ENCODE results near the gene TUBB2B. TPM values are rescaled to one million over a fixed set of nuclear protein-coding genes. Genes with fewer than 3 reads are reported as not detected.

TUBB2B gene
- total and polyA plus RNA-seq, 4 donors: 0.22 to 4.6 (median 3.2) TPM

DNA sequence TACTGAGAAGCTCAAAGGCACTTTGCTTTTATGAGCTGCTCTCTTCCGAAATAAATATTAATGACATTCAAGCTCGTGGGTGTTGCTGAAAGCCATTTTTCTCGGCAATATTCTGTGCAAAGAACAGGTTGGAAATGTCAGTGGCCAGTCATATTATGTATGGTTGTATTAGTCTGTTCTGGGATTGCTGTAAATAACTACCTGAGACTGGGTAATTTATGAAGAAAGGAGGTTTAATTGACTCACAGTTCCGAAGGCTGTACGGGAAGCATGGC is 32.1 kb downstream of the TUBB2B start (continued):
- no peak for TF ChIP-seq HNF4G (IDR thresholded peaks at IDR 0.05)
- TF ChIP-seq EGR1 (IDR thresholded peaks at IDR 0.05; ENCODE audit: low read depth in 2 of 2): no peak
- TF ChIP-seq, protein P1, sequence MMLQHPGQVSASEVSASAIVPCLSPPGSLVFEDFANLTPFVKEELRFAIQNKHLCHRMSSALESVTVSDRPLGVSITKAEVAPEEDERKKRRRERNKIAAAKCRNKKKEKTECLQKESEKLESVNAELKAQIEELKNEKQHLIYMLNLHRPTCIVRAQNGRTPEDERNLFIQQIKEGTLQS (IDR thresholded peaks at IDR 0.05): no peak
- no peak for TF ChIP-seq FOXA1 (IDR thresholded peaks at IDR 0.05)

DNA sequence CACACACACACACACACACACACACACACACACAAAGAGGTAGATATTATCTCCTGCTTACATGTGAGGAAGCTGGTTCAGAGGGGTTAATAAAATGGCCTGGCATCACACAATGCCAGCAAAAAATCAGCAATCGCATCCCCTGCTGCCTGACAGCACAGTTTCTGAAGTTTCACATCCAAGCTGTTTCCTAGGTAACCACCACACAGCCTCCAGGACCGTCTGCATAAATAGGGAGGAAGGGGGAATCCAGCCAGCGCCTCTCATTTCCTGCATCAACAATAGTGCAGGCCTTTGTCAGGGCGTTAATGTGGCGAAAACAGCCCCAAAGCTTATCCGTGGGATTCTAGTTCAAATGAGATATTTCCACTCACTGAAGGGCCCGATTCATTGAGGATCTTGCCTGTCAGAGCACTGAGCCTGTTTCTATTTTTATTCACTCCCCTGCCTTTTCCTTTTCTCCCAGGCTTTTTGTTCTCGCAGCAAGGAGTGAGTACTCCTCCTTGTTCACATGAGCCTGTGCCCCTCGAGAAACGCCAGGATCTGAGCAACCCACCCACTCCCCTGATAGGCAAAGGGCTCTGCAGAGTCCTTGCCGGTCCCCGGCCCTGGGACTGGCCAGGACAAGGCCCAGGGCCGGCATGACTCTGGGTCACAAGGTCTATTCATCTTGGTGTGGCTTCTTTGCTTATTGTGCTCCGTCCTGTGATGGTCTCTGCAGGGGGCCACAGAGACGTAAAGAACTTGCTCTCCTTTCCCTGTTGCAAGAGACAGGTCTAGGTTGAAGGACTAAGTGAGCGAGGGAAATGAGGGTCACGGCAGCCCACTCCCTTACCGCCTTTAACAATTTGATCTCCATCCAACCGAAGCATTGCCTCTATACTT is 32.7 kb downstream of the TUBB2B start:
- peaks cover 0 to 2% (median 0%) of the 10 kb centered on the region in 4 donors for H3K27me3 ChIP-seq (ENCODE audit: control insufficient read depth in 4 of 4, insufficient read depth in 4 of 4, low read length in 3 of 4)
- H3K27ac ChIP-seq (ENCODE audit: low read depth in 1 of 2, low read length in 2 of 2): no peak overlapping the region
- H3K9me3 ChIP-seq (ENCODE audit: control insufficient read depth in 4 of 4, low read length in 3 of 4): no peaks in the 10 kb centered on the region
- TF ChIP-seq GABPA (IDR thresholded peaks at IDR 0.05 in 1 of 2, conservative IDR thresholded peaks at IDR 0.05 in 1 of 2) (no peak), HNF4A (conservative IDR thresholded peaks at IDR 0.05) (no peak), RXRA (IDR thresholded peaks at IDR 0.05) (no peak), YY1 (IDR thresholded peaks at IDR 0.05) (no peak)
- TF ChIP-seq, protein P2, sequence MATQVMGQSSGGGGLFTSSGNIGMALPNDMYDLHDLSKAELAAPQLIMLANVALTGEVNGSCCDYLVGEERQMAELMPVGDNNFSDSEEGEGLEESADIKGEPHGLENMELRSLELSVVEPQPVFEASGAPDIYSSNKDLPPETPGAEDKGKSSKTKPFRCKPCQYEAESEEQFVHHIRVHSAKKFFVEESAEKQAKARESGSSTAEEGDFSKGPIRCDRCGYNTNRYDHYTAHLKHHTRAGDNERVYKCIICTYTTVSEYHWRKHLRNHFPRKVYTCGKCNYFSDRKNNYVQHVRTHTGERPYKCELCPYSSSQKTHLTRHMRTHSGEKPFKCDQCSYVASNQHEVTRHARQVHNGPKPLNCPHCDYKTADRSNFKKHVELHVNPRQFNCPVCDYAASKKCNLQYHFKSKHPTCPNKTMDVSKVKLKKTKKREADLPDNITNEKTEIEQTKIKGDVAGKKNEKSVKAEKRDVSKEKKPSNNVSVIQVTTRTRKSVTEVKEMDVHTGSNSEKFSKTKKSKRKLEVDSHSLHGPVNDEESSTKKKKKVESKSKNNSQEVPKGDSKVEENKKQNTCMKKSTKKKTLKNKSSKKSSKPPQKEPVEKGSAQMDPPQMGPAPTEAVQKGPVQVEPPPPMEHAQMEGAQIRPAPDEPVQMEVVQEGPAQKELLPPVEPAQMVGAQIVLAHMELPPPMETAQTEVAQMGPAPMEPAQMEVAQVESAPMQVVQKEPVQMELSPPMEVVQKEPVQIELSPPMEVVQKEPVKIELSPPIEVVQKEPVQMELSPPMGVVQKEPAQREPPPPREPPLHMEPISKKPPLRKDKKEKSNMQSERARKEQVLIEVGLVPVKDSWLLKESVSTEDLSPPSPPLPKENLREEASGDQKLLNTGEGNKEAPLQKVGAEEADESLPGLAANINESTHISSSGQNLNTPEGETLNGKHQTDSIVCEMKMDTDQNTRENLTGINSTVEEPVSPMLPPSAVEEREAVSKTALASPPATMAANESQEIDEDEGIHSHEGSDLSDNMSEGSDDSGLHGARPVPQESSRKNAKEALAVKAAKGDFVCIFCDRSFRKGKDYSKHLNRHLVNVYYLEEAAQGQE (IDR thresholded peaks at IDR 0.05): no peak
- TF ChIP-seq, protein P1 (IDR thresholded peaks at IDR 0.05): no peak
- DNase-seq (ENCODE audit: low spot score): no peak
- no peak overlapping the region for H3K4me3 ChIP-seq (ENCODE audit: low read depth in 1 of 3, low read length in 3 of 3)
- WGBS: 80% methylated on average over 19 of the region's 19 CpGs
- H3K36me3 ChIP-seq (ENCODE audit: control insufficient read depth in 4 of 4, insufficient read depth in 3 of 4, low read depth in 1 of 4, low read length in 3 of 4): no peaks in the 10 kb centered on the region
- H3K4me1 ChIP-seq (ENCODE audit: control insufficient read depth in 4 of 4, insufficient read depth in 4 of 4, low read length in 3 of 4): no peaks in the 10 kb centered on the region
- no peak overlapping the region for H3K9ac ChIP-seq (ENCODE audit: low read depth in 1 of 2, low read length in 2 of 2)

DNA sequence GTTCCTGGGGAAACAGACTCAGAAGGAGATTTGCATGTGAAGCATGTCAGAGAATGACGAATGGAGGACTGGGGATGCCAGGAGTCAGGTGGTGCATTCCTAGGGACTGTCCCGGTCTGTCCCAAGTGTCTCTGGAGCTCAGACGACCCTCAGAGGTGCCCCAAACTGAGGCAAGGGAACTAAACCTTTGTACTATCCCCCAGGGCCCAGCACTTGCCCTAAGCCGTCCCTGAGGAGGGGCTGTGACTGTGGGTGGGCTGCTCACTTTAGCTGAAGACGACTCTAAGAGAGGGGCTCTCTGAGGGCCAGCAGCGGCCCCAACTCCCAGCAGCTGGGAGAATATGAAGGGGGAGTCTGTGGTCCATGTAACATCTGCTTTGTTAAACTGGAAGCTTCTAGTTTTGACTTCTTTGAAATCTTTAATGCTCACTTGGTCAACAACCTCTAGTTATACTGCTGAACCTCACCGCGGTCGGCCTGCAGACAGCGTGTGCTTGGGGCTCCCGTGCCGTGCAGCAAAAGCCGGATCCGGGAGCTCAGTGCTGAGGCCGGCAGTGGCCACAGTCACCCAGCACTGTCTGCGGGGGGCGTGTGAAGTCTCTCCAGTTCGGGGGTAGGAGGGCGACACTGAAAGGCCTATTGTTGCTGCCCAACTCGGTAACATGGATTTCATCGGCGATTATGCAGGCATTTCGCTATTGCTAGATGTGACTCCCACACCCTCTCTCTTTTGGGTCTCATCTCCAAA is 34.2 kb downstream of the TUBB2B start:
- no peaks in the 10 kb centered on the region for H3K36me3 ChIP-seq (ENCODE audit: control insufficient read depth in 4 of 4, insufficient read depth in 3 of 4, low read depth in 1 of 4, low read length in 3 of 4)
- H3K27me3 ChIP-seq (ENCODE audit: control insufficient read depth in 4 of 4, insufficient read depth in 4 of 4, low read length in 3 of 4): peaks cover 0 to 2% (median 0%) of the 10 kb centered on the region in 4 donors
- H3K4me1 ChIP-seq (ENCODE audit: control insufficient read depth in 4 of 4, insufficient read depth in 4 of 4, low read length in 3 of 4): no peaks in the 10 kb centered on the region
- 84% methylated on average over 23 of the region's 23 CpGs for WGBS
- no peaks in the 10 kb centered on the region for H3K9me3 ChIP-seq (ENCODE audit: control insufficient read depth in 4 of 4, low read length in 3 of 4)
- H3K4me3 ChIP-seq (ENCODE audit: low read depth in 1 of 3, low read length in 3 of 3): no peak overlapping the region
- H3K9ac ChIP-seq (ENCODE audit: low read depth in 1 of 2, low read length in 2 of 2): no peak overlapping the region
- H3K27ac ChIP-seq (ENCODE audit: low read depth in 1 of 2, low read length in 2 of 2): no peak overlapping the region
- no peak for DNase-seq (ENCODE audit: low spot score)
- TF ChIP-seq NR2F2 (IDR thresholded peaks at IDR 0.05) (no peak), HNF4G (IDR thresholded peaks at IDR 0.05) (no peak), YY1 (IDR thresholded peaks at IDR 0.05) (no peak), RXRA (IDR thresholded peaks at IDR 0.05) (no peak), FOXA2 (IDR thresholded peaks at IDR 0.05) (no peak), FOXA1 (IDR thresholded peaks at IDR 0.05) (no peak), GABPA (IDR thresholded peaks at IDR 0.05 in 1 of 2, conservative IDR thresholded peaks at IDR 0.05 in 1 of 2) (no peak), SP1 (IDR thresholded peaks at IDR 0.05) (no peak), TAF1 (conservative IDR thresholded peaks at IDR 0.05) (no peak), EGR1 (IDR thresholded peaks at IDR 0.05; ENCODE audit: low read depth in 2 of 2) (no peak), RAD21 (IDR thresholded peaks at IDR 0.05) (no peak)
- TF ChIP-seq, protein P3, sequence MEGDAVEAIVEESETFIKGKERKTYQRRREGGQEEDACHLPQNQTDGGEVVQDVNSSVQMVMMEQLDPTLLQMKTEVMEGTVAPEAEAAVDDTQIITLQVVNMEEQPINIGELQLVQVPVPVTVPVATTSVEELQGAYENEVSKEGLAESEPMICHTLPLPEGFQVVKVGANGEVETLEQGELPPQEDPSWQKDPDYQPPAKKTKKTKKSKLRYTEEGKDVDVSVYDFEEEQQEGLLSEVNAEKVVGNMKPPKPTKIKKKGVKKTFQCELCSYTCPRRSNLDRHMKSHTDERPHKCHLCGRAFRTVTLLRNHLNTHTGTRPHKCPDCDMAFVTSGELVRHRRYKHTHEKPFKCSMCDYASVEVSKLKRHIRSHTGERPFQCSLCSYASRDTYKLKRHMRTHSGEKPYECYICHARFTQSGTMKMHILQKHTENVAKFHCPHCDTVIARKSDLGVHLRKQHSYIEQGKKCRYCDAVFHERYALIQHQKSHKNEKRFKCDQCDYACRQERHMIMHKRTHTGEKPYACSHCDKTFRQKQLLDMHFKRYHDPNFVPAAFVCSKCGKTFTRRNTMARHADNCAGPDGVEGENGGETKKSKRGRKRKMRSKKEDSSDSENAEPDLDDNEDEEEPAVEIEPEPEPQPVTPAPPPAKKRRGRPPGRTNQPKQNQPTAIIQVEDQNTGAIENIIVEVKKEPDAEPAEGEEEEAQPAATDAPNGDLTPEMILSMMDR (IDR thresholded peaks at IDR 0.05; ENCODE audit: low read depth, low read length, missing input control): no peak
- TF ChIP-seq, protein P2 (IDR thresholded peaks at IDR 0.05): no peak
- TF ChIP-seq, protein P4, sequence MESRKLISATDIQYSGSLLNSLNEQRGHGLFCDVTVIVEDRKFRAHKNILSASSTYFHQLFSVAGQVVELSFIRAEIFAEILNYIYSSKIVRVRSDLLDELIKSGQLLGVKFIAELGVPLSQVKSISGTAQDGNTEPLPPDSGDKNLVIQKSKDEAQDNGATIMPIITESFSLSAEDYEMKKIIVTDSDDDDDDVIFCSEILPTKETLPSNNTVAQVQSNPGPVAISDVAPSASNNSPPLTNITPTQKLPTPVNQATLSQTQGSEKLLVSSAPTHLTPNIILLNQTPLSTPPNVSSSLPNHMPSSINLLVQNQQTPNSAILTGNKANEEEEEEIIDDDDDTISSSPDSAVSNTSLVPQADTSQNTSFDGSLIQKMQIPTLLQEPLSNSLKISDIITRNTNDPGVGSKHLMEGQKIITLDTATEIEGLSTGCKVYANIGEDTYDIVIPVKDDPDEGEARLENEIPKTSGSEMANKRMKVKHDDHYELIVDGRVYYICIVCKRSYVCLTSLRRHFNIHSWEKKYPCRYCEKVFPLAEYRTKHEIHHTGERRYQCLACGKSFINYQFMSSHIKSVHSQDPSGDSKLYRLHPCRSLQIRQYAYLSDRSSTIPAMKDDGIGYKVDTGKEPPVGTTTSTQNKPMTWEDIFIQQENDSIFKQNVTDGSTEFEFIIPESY (IDR thresholded peaks at IDR 0.05): no peak
